GM13976 (cell line): Measurements from ENCODE around the gene AGBL4.

ENCODE experiments used
- DNase-seq: peaks from one replicate; pipeline ENCODE4 v3.0.0; 2012; ENCODE audit warnings: low spot score
- in situ Hi-C: fragments of 300-500 bp; cut with MboI; formaldehyde crosslinking; loops from one replicate; pipeline ENCODE4 v1.12.0; 2022; ENCODE audit warnings: low sequenced_read_pairs, mixed read lengths, inconsistent platforms; ENCODE audit not compliant: unreplicated experiment
- TF ChIP-seq, protein P1 (sequence below): IDR thresholded peaks from 2 replicates; pipeline ENCODE4 v1.5.1; 2012; ENCODE audit warnings: borderline replicate concordance, mild to moderate bottlenecking; ENCODE audit not compliant: insufficient read depth; ENCODE audit errors: extremely low read depth, missing control alignments, control extremely low read depth

Gene AGBL4

GRCh38 chr1:49728377-49728776 is 295.4 kb downstream of the AGBL4 start:
- TF ChIP-seq, protein P1, sequence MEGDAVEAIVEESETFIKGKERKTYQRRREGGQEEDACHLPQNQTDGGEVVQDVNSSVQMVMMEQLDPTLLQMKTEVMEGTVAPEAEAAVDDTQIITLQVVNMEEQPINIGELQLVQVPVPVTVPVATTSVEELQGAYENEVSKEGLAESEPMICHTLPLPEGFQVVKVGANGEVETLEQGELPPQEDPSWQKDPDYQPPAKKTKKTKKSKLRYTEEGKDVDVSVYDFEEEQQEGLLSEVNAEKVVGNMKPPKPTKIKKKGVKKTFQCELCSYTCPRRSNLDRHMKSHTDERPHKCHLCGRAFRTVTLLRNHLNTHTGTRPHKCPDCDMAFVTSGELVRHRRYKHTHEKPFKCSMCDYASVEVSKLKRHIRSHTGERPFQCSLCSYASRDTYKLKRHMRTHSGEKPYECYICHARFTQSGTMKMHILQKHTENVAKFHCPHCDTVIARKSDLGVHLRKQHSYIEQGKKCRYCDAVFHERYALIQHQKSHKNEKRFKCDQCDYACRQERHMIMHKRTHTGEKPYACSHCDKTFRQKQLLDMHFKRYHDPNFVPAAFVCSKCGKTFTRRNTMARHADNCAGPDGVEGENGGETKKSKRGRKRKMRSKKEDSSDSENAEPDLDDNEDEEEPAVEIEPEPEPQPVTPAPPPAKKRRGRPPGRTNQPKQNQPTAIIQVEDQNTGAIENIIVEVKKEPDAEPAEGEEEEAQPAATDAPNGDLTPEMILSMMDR = no peak
- in situ Hi-C loops = no loop called here
- DNase-seq = no peak

DNA sequence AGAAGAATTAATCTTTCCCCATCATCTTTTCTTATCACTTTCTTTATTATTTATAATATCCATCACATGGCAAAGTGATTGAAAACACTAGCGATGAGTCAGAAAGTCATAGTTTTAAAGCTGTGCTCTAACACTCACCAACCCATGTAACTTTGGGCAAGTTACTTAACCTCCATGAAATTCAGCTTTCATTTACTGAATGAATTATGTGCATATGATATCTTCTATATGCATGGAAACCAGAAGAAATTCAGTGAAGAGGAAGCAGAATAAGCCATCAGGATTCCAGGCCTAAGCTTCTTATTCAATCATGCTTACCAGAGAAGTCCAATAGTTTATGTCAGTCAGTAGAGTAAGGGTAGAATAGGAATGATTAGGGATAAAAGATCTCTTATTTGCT is 300.1 kb downstream of the AGBL4 start:
- TF ChIP-seq, protein P1 = no peak
- DNase-seq = no peak
- in situ Hi-C loops = no loop called here

GRCh38 chr1:49694251-49694827 is 329.4 kb downstream of the AGBL4 start:
- in situ Hi-C loops = no loop called here
- no peak for DNase-seq
- TF ChIP-seq, protein P1 = no peak

DNA sequence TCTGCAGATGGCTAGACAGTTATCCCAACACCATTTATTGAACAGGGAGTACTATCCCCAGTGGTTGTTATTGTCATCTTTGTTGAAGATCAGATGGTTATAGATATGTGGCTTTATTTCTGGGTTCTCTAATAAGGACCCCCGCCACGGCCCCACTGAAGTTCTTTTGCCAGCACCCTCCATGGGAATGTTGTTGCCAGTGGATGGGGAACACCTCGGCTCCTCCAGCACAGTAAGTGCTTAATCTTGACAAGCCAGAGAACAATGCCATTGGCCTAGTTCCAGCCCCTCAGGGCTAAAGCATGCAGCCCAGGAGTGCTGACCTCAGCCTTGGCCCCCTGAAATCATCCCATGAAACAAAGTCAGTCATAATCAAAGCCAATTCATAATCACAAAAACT is 337.6 kb downstream of the AGBL4 start:
- TF ChIP-seq, protein P1 = no peak
- in situ Hi-C loops = no loop called here
- DNase-seq = no peak

DNA sequence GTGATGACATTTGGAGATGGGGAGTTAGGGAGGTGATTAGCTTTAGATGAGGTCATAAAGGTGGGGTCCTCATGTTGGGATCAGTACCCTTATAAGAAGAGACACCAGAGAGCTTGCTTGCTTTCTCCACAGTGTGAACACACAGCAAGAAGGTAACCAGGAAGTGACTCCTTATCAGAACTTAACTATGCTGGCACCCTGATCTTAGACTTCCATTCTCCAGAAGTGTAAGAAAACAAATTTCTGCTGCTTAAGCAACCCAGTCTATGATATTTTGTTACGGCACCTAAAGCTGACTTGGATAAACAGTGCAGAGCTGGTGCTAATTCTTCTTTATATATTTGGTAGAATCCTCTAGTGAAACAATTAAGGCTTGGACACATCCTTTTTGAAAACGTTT is 346.0 kb downstream of the AGBL4 start:
- in situ Hi-C loops = no loop called here
- no peak for DNase-seq
- TF ChIP-seq, protein P1 = no peak

GRCh38 chr1:49651136-49651535 is 372.6 kb downstream of the AGBL4 start:
- no peak for DNase-seq
- in situ Hi-C loops = no loop called here
- TF ChIP-seq, protein P1 = no peak
